Naive thymus-derived CD4-positive, alpha-beta T cell (primary cell): Measurements from ENCODE around the gene PRKN. TPM values are rescaled to one million over a fixed set of nuclear protein-coding genes. Genes with fewer than 3 reads are reported as not detected.

Experiments
- ATAC-seq: fragments of 150-1000 bp; cut with Tn5 transposase; 2 replicates; pipeline ENCODE4 v1.10.0; 2021; ENCODE audit warnings: mild to moderate bottlenecking, moderate library complexity
- CTCF ChIA-PET: fragments of 350-600 bp; sonication (Branson Sonifier 250); formaldehyde crosslinking; loops from one replicate; lab custom pipeline; 2021; ENCODE audit warnings: antibody characterized with exemption; lab: Charles Lee
- POLR2A ChIA-PET: fragments of 350-600 bp; sonication (Branson Sonifier 250); formaldehyde crosslinking; loops from one replicate; lab custom pipeline; 2021; ENCODE audit warnings: antibody characterized with exemption, inconsistent platforms; lab: Charles Lee
- DNase-seq, 9 donors: peaks; one replicate each; pipeline versions ENCODE4 v3.0.0 to v3.0.0-alpha.2; 2020 to 2022; ENCODE audit warnings: mixed read lengths in 1 of 9
- H3K27ac ChIP-seq: one replicate; pipeline ENCODE4 v1.7.0; 2013; ENCODE audit warnings: mild to moderate bottlenecking, low read depth, low read length, moderate library complexity
- H3K27me3 ChIP-seq, 2 donors: one replicate each; pipeline ENCODE4 v1.7.0; 2013; ENCODE audit warnings: low read length in 2 of 2, mild to moderate bottlenecking in 2 of 2, moderate library complexity in 2 of 2; ENCODE audit not compliant: control insufficient read depth in 2 of 2, insufficient read depth in 2 of 2
- H3K36me3 ChIP-seq, 3 experiments: 1 replicate in 2 of 3; 2 replicates in 1 of 3; pipeline ENCODE4 v1.7.0; 2013; ENCODE audit warnings: low read length in 3 of 3, mild to moderate bottlenecking in 3 of 3, moderate library complexity in 1 of 3; ENCODE audit not compliant: insufficient read depth in 3 of 3, control insufficient read depth in 2 of 3
- H3K4me1 ChIP-seq, 2 donors: one replicate each; pipeline ENCODE4 v1.7.0; 2013; ENCODE audit warnings: low read length in 2 of 2, mild to moderate bottlenecking in 2 of 2, moderate library complexity in 1 of 2; ENCODE audit not compliant: control insufficient read depth in 2 of 2, insufficient read depth in 2 of 2
- H3K4me3 ChIP-seq: 2 replicates; pipeline ENCODE4 v1.7.0; 2013; ENCODE audit warnings: mild to moderate bottlenecking, low read length
- H3K9me3 ChIP-seq, 3 experiments: 1 replicate in 2 of 3; 2 replicates in 1 of 3; pipeline ENCODE4 v1.7.0; 2013; ENCODE audit warnings: low read length in 3 of 3; ENCODE audit not compliant: control insufficient read depth in 2 of 3
- H3K27ac Mint-ChIP-seq, 9 donors: one replicate each; pipeline ENCODE4 v1.8.0; 2020 to 2022; ENCODE audit warnings: mixed read lengths in 9 of 9, mild to moderate bottlenecking in 8 of 9, moderate library complexity in 5 of 9, inconsistent platforms in 2 of 9
- H3K27me3 Mint-ChIP-seq, 5 donors: one replicate each; pipeline ENCODE4 v1.8.0; 2021 to 2022; ENCODE audit warnings: mixed read lengths in 5 of 5, mild to moderate bottlenecking in 1 of 5
- H3K36me3 Mint-ChIP-seq, 5 donors: one replicate each; pipeline ENCODE4 v1.8.0; 2020 to 2022; ENCODE audit warnings: mixed read lengths in 5 of 5, mild to moderate bottlenecking in 3 of 5, inconsistent platforms in 1 of 5
- H3K4me1 Mint-ChIP-seq, 7 donors: one replicate each; pipeline ENCODE4 v1.8.0; 2020 to 2022; ENCODE audit warnings: mixed read lengths in 7 of 7, mild to moderate bottlenecking in 3 of 7, inconsistent platforms in 1 of 7
- H3K4me3 Mint-ChIP-seq, 10 donors: one replicate each; pipeline ENCODE4 v1.8.0; 2020 to 2022; ENCODE audit warnings: mild to moderate bottlenecking in 10 of 10, mixed read lengths in 10 of 10, moderate library complexity in 6 of 10, inconsistent platforms in 2 of 10
- H3K9me3 Mint-ChIP-seq, 11 donors: one replicate each; pipeline ENCODE4 v1.8.0; 2020 to 2022; ENCODE audit warnings: mixed read lengths in 11 of 11, mild to moderate bottlenecking in 4 of 11, inconsistent platforms in 1 of 11, moderate library complexity in 1 of 11
- intact Hi-C, 2 donors: fragments of 100-400 bp; cut with micrococcal nuclease; formaldehyde crosslinking; loops; one replicate each; pipeline ENCODE4 v1.15.1; 2023
- polyA plus RNA-seq, 2 donors: library from polyadenylated mRNA; unstranded; fragments of 300-500 nt; fragmentation: Illumina TruSeq; gene quantifications; one replicate each; pipeline ENCODE4 v1.2.3, GENCODE V29; 2021
- total RNA-seq, 6 experiments: library from RNA in 5 of 6; stranded (reverse) in 5 of 6; gene quantifications; 1 replicate in 5 of 6; 2 replicates in 1 of 6; pipeline ENCODE4 v1.2.3 and lab custom pipeline; 2021 to 2026

PRKN gene
- total and polyA plus RNA-seq, 7 experiments from 2014 or later = 0.44 to 10.3 (median 8.1) TPM

DNA sequence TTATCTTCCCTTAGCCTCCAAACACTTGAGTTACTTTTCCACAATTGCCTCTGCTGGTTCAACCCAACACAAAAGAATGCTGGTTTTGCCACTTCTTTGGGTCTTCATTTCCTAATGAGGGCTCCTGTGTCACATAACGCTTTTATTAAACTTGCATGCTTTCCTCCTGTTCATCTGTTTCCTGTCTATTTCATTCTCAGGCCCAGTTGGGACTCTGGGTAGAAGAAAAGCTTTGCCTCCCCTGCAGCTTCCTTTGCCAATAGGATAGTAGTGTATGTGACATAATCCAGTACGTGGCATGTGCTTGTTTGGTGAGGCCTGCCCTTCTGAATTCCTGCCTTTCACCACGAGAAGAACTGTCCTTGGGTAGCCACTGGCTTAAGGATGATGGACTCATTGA lies 924.4 kb downstream of the PRKN start:
- no peaks in the 10 kb centered on the region for H3K9me3 Mint-ChIP-seq

GRCh38 chr6:161802231-161802630 lies 925.3 kb downstream of the PRKN start:
- POLR2A ChIA-PET = no interaction called here

More for the DNA sequence above, 924.4 kb downstream of the PRKN start:
- Mint-ChIP-seq H3K4me3 (no peak overlapping the region), H3K27me3 (no peaks in the 10 kb centered on the region), H3K4me1 (no peaks in the 10 kb centered on the region), H3K27ac (no peak overlapping the region), H3K36me3 (peaks cover 0 to 9% (median 4%) of the 10 kb centered on the region in 5 donors)
- POLR2A ChIA-PET = no interaction called here
- CTCF ChIA-PET = no interaction called here
- Histone ChIP-seq H3K4me3 (no peak overlapping the region), H3K4me1 (no peaks in the 10 kb centered on the region), H3K36me3 (no peaks in the 10 kb centered on the region), H3K9me3 (no peaks in the 10 kb centered on the region), H3K27me3 (no peaks in the 10 kb centered on the region), H3K27ac (no peak overlapping the region)
- DNase-seq (no peak), ATAC-seq (no peak)
- intact Hi-C loops = no loop called here

GRCh38 chr6:161798844-161799394 lies 928.6 kb downstream of the PRKN start:
- Histone ChIP-seq H3K27ac (no peak overlapping the region), H3K36me3 (no peaks in the 10 kb centered on the region), H3K4me1 (no peaks in the 10 kb centered on the region), H3K4me3 (no peak overlapping the region), H3K9me3 (no peaks in the 10 kb centered on the region), H3K27me3 (no peaks in the 10 kb centered on the region)
- Mint-ChIP-seq H3K36me3 (peaks cover 0 to 13% (median 0%) of the 10 kb centered on the region in 5 donors), H3K9me3 (peaks cover 0 to 5% (median 0%) of the 10 kb centered on the region in 11 donors), H3K4me3 (no peak overlapping the region), H3K27ac (no peak overlapping the region), H3K27me3 (no peaks in the 10 kb centered on the region), H3K4me1 (no peaks in the 10 kb centered on the region)
- intact Hi-C loops = no loop called here
- POLR2A ChIA-PET = no interaction called here
- CTCF ChIA-PET = no interaction called here
- DNase-seq (no peak), ATAC-seq (no peak)

More at GRCh38 chr6:161802231-161802630, 925.3 kb downstream of the PRKN start:
- Histone ChIP-seq H3K36me3 (no peaks in the 10 kb centered on the region), H3K4me3 (no peak overlapping the region), H3K9me3 (no peaks in the 10 kb centered on the region), H3K27me3 (no peaks in the 10 kb centered on the region), H3K27ac (no peak overlapping the region), H3K4me1 (no peaks in the 10 kb centered on the region)
- intact Hi-C loops = no loop called here
- CTCF ChIA-PET = no interaction called here
- Mint-ChIP-seq H3K27ac (no peak overlapping the region), H3K4me1 (no peaks in the 10 kb centered on the region), H3K27me3 (no peaks in the 10 kb centered on the region), H3K36me3 (peaks cover 0 to 9% (median 4%) of the 10 kb centered on the region in 5 donors), H3K9me3 (no peaks in the 10 kb centered on the region), H3K4me3 (no peak overlapping the region)
- no peak for ATAC-seq
- DNase-seq = no peak

DNA sequence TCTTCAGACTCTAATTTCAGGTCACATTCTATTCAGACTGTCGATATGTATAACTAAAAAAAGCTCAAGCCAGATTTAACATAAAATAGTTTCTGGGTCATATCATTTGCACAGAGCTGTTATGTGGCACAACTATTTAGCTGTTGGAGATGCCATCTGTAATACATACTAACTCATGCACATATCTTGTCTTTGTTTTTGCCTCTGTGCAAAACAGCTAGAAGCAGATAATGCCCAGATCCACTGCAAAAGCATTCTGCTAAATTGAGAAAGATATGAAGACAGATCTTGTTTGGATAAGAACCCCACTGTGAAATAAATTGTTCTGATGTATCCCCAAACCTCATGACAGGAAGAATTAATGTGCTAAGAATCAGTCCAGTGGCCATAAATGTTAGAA lies 930.9 kb downstream of the PRKN start:
- no peaks in the 10 kb centered on the region for H3K9me3 ChIP-seq
- no peak overlapping the region for H3K4me3 ChIP-seq
- DNase-seq (no peak), ATAC-seq (no peak)
- POLR2A ChIA-PET = no interaction called here
- H3K9me3 Mint-ChIP-seq = peaks cover 0 to 18% (median 7%) of the 10 kb centered on the region in 11 donors
- no peak overlapping the region for H3K4me3 Mint-ChIP-seq
- no peaks in the 10 kb centered on the region for H3K36me3 ChIP-seq
- H3K4me1 Mint-ChIP-seq = no peaks in the 10 kb centered on the region
- CTCF ChIA-PET = interaction anchor here (0.6 kb wide), 1 partner anchor 1133 kb away, joined by 3 read pairs; no protein-coding TSS in a partner anchor
- no peaks in the 10 kb centered on the region for H3K27me3 ChIP-seq
- no peaks in the 10 kb centered on the region for H3K27me3 Mint-ChIP-seq
- no peak overlapping the region for H3K27ac ChIP-seq
- intact Hi-C loops = no loop called here
- H3K4me1 ChIP-seq = no peaks in the 10 kb centered on the region
- no peak overlapping the region for H3K27ac Mint-ChIP-seq
- peaks cover 0 to 20% (median 5%) of the 10 kb centered on the region in 5 donors for H3K36me3 Mint-ChIP-seq

DNA sequence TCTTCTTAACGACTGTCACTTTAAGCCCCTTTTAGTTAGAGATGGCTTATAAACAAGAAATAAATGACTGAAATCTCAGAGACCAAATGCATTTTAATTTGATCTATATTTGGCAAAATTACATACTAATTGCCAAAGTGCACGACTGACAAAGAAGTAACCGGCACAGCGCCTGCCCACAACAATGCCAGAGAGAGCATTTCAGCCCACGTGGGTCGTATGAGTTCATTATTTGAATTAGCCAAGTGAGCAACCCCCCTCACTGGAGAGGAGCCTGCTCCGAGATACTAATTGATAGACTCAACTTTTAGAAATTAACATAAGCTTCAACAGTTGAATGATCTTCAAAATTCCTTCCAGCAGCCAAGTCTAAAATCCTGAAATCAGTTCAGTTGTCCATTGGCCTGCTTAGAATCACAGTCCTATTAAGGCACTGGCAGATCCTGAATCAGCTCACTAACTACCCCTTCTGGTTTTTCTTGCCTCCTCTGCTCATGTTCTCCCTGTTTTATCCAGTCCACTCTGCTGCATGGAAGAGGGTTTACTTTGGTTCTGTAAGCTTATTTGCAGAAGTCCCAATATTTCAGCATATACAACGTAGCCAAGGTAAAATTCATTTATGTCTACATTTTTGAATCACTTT lies 934.6 kb downstream of the PRKN start:
- H3K27ac ChIP-seq = no peak overlapping the region
- POLR2A ChIA-PET = no interaction called here
- CTCF ChIA-PET = no interaction called here

GRCh38 chr6:161788531-161788930 lies 939.0 kb downstream of the PRKN start:
- H3K4me1 ChIP-seq = no peaks in the 10 kb centered on the region
- ATAC-seq (no peak), DNase-seq (no peak)
- H3K36me3 Mint-ChIP-seq = peaks cover 0 to 35% (median 21%) of the 10 kb centered on the region in 5 donors
- no peaks in the 10 kb centered on the region for H3K9me3 ChIP-seq
- no peaks in the 10 kb centered on the region for H3K4me1 Mint-ChIP-seq
- no peaks in the 10 kb centered on the region for H3K27me3 Mint-ChIP-seq
- intact Hi-C loops = no loop called here
- no peak overlapping the region for H3K27ac ChIP-seq
- H3K9me3 Mint-ChIP-seq = peaks cover 0 to 22% (median 7%) of the 10 kb centered on the region in 11 donors
- ChIA-PET CTCF (no interaction called here), POLR2A (no interaction called here)
- H3K27ac Mint-ChIP-seq = no peak overlapping the region
- no peak overlapping the region for H3K4me3 Mint-ChIP-seq
- no peak overlapping the region for H3K4me3 ChIP-seq
- no peaks in the 10 kb centered on the region for H3K27me3 ChIP-seq
- H3K36me3 ChIP-seq = no peaks in the 10 kb centered on the region

More for the DNA sequence above, 934.6 kb downstream of the PRKN start:
- H3K4me3 Mint-ChIP-seq = no peak overlapping the region
- H3K27me3 Mint-ChIP-seq = no peaks in the 10 kb centered on the region
- Histone ChIP-seq H3K27me3 (no peaks in the 10 kb centered on the region), H3K4me3 (no peak overlapping the region), H3K36me3 (no peaks in the 10 kb centered on the region), H3K4me1 (no peaks in the 10 kb centered on the region), H3K9me3 (no peaks in the 10 kb centered on the region)
- H3K9me3 Mint-ChIP-seq = peaks cover 0 to 22% (median 7%) of the 10 kb centered on the region in 11 donors
- no peak for ATAC-seq
- no peaks in the 10 kb centered on the region for H3K4me1 Mint-ChIP-seq
- intact Hi-C loops = no loop called here
- peaks cover 0 to 35% (median 22%) of the 10 kb centered on the region in 5 donors for H3K36me3 Mint-ChIP-seq
- H3K27ac Mint-ChIP-seq = no peak overlapping the region
- no peak for DNase-seq

DNA sequence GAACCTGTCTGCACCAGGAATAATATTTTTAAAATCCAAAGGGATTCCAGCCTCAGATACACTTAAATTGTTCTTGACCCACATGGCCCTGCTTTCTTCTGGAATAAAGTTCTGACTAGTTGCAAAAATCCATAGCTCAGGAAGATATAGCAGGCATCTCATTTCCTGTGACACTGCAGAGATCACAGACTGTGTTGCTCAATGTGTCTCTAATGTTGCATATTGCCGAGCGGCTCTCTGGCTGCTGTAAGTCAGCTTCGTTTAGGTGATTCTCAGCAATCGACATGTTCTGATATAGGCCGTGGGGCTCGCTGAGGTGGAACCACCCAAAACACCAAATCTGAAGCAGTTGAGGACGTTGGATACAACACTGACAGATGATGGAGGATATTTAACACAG lies 955.4 kb downstream of the PRKN start:
- H3K4me3 ChIP-seq = no peak overlapping the region
- no peak overlapping the region for H3K4me3 Mint-ChIP-seq
- no peaks in the 10 kb centered on the region for H3K9me3 Mint-ChIP-seq
- H3K9me3 ChIP-seq = no peaks in the 10 kb centered on the region
- no peak overlapping the region for H3K27ac Mint-ChIP-seq
- CTCF ChIA-PET = no interaction called here
- H3K27ac ChIP-seq = no peak overlapping the region
- no peaks in the 10 kb centered on the region for H3K36me3 ChIP-seq
- H3K4me1 Mint-ChIP-seq = no peaks in the 10 kb centered on the region
- no peak for DNase-seq
- ATAC-seq = no peak
- peaks cover 0 to 7% (median 0%) of the 10 kb centered on the region in 5 donors for H3K36me3 Mint-ChIP-seq
- no peaks in the 10 kb centered on the region for H3K4me1 ChIP-seq
- H3K27me3 Mint-ChIP-seq = no peaks in the 10 kb centered on the region
- POLR2A ChIA-PET = no interaction called here
- intact Hi-C loops = no loop called here
- no peaks in the 10 kb centered on the region for H3K27me3 ChIP-seq
